Memory B cell (primary cell): Measurements from ENCODE around the gene CASKIN1.

Experiments
- ATAC-seq: fragments of 150-1000 bp; cut with Tn5 transposase; 2 replicates; pipeline ENCODE4 v1.10.0; 2021; ENCODE audit warnings: low read depth, mild to moderate bottlenecking, moderate library complexity
- DNase-seq, 2 donors: peaks; one replicate each; pipeline ENCODE4 v3.0.0; 2022; ENCODE audit warnings: low spot score in 2 of 2
- H3K27ac Mint-ChIP-seq: one replicate; pipeline ENCODE4 v1.8.0; 2022; ENCODE audit warnings: mild to moderate bottlenecking, moderate library complexity, mixed read lengths
- H3K27me3 Mint-ChIP-seq: one replicate; pipeline ENCODE4 v1.8.0; 2022; ENCODE audit warnings: mixed read lengths
- H3K36me3 Mint-ChIP-seq: one replicate; pipeline ENCODE4 v1.8.0; 2022; ENCODE audit warnings: mild to moderate bottlenecking, mixed read lengths
- H3K4me1 Mint-ChIP-seq: one replicate; pipeline ENCODE4 v1.8.0; 2022; ENCODE audit warnings: mixed read lengths
- H3K4me3 Mint-ChIP-seq: one replicate; pipeline ENCODE4 v1.8.0; 2022; ENCODE audit warnings: mild to moderate bottlenecking, moderate library complexity, mixed read lengths
- H3K9me3 Mint-ChIP-seq: one replicate; pipeline ENCODE4 v1.8.0; 2022; ENCODE audit warnings: mixed read lengths

The CASKIN1 gene

DNA sequence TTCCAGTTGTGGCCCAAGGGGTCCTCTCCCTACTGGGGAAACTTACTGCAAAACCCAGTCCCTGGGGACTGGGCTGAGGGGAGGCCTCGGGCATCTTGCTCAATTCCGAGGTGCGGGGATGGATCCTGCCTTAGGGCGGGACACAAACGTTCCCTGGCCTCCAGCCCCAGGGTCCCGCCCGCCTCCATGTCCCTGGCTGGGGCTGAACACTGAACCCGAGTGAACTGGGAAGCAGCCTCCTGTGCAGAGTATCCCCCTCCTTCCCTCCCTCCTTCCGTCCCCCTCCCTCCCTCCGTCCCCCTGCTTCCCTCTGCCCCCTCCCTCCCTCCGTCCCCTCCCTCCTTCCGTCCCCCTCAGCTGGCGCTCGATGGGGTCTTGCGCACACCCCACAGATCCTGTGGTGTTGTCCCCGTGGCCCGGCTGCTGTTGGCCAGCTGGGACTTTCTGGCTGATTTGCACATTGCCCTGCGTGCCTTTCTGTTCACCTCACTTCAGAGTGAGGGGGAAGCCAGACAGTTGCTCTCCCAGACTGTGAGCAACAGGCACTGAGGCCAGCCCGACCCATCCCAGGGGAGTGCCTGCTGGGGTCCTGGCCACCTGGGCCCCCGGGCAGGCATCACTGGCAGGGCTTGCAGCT lies 35.4 kb downstream of the CASKIN1 start:
- DNase-seq (no peak), ATAC-seq (peak; percentile 43)
- H3K36me3 Mint-ChIP-seq, result peaks cover 1% of the 10 kb centered on the region
- peaks cover 40% of the 10 kb centered on the region for H3K4me1 Mint-ChIP-seq
- no peaks in the 10 kb centered on the region for H3K27me3 Mint-ChIP-seq
- H3K4me3 Mint-ChIP-seq, result peak overlapping the region; percentile 65
- no peaks in the 10 kb centered on the region for H3K9me3 Mint-ChIP-seq
- peak overlapping the region; percentile 55 for H3K27ac Mint-ChIP-seq

DNA sequence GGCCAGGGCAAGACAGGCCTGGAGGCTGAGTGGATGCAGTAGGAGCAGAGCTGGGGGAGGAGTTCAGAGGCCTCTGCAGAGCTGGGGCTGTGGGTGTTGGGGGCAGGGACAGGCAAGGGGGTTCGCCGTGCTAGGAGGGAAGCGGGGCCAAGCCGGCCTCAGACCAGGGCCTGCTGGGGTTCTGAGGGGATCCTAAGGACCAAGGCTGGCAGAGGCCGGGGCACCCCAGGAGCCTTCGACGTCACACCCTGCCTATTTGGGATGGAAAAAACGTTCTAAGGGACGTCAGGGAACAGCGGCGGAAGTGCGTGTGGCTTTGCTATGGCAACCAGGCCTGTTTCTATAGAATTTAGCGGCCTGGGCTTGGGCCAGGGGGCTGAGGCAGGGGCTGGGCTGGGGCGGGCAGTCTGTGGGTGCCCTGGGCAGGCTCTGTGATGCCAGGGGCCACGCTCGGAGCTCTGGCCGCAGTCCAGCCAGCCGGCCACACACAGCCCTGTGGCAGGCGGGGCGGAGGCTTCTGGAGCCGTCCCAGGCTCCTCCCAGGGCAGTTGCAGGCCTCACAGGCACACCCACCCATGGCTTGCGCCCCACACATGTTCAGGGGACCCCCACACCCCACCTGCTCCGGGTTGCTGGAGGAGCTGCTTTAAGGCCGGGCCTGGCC lies 37.1 kb downstream of the CASKIN1 start:
- H3K27ac Mint-ChIP-seq, result no peak overlapping the region
- no peaks in the 10 kb centered on the region for H3K9me3 Mint-ChIP-seq
- H3K36me3 Mint-ChIP-seq, result no peaks in the 10 kb centered on the region
- no peak for DNase-seq
- peaks cover 41% of the 10 kb centered on the region for H3K4me1 Mint-ChIP-seq
- H3K4me3 Mint-ChIP-seq, result peak overlapping the region; percentile 17
- no peaks in the 10 kb centered on the region for H3K27me3 Mint-ChIP-seq
- no peak for ATAC-seq

DNA sequence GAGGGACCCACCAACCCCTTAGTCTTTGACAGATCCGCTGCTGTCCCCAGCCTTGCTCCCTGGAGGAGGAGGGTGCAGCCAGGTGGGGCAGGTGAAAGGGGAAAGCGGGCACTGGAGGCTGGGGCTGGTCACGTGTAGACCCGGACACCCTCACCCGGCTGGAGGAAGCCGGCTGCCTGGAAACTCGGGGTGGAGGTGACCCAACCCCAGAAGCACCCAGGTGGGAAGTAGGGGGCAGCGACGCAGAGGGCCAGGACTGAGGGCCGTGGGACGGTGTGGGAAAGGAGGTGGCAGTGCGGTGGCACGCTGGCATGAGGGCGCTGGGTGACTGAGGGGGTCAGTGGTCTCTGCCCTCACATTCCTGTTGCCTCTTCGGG lies 38.2 kb downstream of the CASKIN1 start:
- Mint-ChIP-seq H3K27me3 (no peaks in the 10 kb centered on the region), H3K27ac (peak overlapping the region; percentile 63), H3K4me1 (peaks cover 50% of the 10 kb centered on the region), H3K36me3 (no peaks in the 10 kb centered on the region), H3K9me3 (no peaks in the 10 kb centered on the region), H3K4me3 (peak overlapping the region; percentile 43)
- no peak for ATAC-seq
- no peak for DNase-seq

DNA sequence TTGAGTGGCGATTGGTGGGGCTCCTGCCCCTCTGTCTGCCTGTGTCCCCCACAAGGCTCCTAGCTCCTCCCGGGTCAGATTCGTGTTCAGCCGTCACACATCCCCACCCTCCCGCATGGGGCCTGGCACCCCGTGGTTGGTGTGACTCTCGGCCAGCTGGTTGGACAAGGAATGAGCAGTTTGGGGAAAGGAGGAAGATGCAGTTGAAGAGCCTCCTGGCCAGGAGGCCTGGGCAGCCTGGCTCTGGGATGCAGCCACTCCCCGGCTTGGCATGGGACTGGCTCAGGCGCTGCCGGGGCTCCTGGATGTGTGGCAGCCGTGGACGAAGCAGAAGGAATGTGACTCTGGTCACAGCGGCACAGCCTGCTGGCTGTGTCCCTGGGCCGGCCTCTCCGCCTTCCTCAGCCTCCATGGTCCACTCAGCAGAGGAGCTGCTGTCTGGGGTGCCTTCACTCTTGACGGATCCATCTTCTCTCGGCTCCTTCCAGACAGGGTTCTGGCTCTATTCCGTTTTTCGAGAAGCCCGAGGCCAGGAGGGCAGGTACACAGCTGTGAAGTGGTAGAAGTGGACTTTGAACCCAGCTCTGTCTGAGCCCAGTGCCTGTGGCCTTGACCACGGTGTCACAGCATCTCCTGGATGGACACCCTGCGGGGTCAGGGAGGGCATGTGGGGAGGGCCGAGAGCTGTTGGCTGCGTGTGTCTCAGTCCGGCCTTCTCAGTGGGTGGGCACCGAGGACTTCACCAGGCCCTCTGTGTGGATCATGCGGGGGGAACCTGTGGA lies 38.7 kb downstream of the CASKIN1 start:
- no peaks in the 10 kb centered on the region for H3K27me3 Mint-ChIP-seq
- no peak for ATAC-seq
- H3K4me3 Mint-ChIP-seq, result peak overlapping the region; percentile 64
- H3K4me1 Mint-ChIP-seq, result peaks cover 50% of the 10 kb centered on the region
- no peak for DNase-seq
- peak overlapping the region; percentile 63 for H3K27ac Mint-ChIP-seq
- H3K36me3 Mint-ChIP-seq, result no peaks in the 10 kb centered on the region
- H3K9me3 Mint-ChIP-seq, result no peaks in the 10 kb centered on the region

DNA sequence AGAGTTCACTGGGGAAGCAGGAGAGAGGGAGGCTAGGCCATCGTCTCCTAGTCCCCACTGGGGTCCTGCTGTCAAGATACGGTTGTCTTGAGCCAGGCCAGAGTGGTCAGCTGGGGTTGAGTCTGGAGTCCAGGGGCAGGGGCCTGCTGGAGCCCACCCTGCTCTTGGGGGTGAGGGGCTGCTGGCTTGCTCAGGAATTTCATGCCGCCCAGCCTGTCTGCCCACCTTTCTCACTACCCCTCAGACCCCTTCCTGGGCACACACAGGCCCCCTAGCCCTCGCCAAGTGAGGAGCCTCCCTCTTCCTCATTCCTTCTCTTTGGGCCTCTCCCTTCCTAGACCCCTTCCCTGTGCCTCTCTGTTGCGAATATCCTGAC lies 39.6 kb downstream of the CASKIN1 start:
- Mint-ChIP-seq H3K4me3 (peak overlapping the region; percentile 94), H3K27me3 (no peaks in the 10 kb centered on the region), H3K4me1 (peaks cover 48% of the 10 kb centered on the region), H3K9me3 (no peaks in the 10 kb centered on the region), H3K27ac (peak overlapping the region; percentile 56), H3K36me3 (no peaks in the 10 kb centered on the region)
- DNase-seq, result no peak
- no peak for ATAC-seq

DNA sequence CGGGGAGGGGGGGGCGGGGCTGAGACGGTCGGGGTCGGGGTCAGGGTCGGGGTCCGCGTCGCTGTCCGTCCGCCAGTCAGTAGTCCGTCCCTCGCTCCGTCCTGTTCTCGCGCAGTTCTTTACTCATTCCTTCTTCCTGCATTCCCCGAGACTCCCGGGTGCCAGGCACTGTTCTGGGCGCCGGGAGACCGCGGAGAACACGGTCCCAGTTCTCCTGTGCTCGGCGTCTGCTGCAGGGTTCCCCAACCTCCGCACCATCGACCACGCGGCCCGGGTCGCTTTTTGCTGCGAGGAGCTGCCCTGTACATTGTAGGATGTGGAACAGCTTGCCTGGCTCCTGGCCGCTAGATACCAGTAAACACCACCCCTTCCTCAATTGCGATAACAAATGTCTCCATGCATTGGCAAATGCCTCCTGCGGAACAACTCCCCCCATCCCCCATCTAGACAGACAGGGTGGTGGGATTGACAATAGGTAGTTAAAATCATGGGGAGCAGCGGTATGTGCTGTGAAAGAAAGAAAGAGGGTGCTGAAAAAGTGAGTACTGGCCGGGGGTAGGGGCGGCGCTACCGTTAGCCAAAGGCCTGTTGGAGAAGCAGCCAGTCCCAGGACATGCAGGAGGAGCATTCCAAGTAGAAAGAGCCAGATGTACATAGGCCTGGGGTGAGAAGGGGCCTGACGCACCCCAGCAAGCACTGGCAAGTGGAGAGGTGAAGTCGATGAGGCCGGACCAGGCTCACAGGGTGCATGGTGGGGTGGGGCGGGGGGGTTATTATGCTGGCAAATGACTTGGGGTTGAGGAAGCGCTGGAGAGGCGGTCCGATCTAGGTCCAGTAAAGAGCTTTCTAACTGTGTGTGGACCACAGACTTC lies 40.2 kb downstream of the CASKIN1 start:
- peaks cover 3% of the 10 kb centered on the region for H3K36me3 Mint-ChIP-seq
- H3K27ac Mint-ChIP-seq, result peak overlapping the region; percentile 85
- H3K9me3 Mint-ChIP-seq, result no peaks in the 10 kb centered on the region
- no peak for DNase-seq
- H3K27me3 Mint-ChIP-seq, result no peaks in the 10 kb centered on the region
- peaks cover 49% of the 10 kb centered on the region for H3K4me1 Mint-ChIP-seq
- H3K4me3 Mint-ChIP-seq, result peak overlapping the region; percentile 94
- ATAC-seq, result no peak

DNA sequence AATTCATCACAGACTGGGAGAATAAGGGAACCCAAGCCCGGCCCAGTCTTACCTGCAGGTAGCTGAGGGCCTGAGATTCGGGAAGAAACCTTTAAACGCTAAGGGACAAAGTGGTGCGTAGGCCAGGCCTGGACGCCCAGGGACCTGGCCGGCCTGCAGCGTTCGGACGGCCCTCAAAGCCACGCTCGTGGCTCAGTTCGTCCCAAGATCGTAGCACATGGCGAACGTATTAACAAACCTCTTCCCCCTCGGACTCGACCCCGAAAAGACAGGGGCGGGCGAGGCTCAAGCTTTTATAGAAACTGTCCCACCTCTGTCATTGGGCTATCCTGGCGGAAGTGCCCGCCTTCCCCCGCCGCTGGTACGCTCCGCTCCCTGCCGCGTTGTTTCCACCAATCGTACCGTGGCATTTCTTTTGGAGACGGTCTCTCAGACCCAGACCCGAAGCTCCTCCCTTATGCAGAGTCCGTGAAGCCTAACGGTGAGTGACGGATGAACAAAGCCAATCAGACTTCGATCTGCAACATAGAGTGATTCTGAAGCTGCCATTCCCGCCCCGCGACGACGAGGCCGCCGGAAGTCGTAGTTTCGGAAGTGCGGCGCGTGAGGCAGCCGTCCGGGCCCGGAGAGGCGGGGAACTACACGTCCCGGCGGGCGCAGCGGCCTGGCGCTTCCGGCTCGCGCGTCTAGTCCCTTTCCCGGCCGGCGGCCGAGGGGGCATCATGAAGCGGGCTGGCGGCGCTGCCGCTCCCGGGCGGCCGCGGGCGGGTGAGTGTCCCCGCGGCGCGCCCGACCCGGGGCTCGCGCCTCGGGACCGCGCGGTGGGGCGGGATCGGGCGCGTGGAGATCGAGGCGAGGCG lies 41.1 kb downstream of the CASKIN1 start, which contains the start of gene TRAF7:
TRAF7 (plus strand) TSS at position 692 of the 860 bp plus-strand sequence. CDS start 8,139 bp downstream, outside the sequence.
- Mint-ChIP-seq H3K36me3 (peaks cover 3% of the 10 kb centered on the region), H3K9me3 (no peaks in the 10 kb centered on the region), H3K4me1 (peaks cover 54% of the 10 kb centered on the region), H3K4me3 (peak within 1 kb of the TSS; percentile 94), H3K27me3 (no peaks in the 10 kb centered on the region), H3K27ac (peak within 1 kb of the TSS; percentile 85)
- ATAC-seq (peak; percentile 86), DNase-seq (peak; percentile 91 to 97)

DNA sequence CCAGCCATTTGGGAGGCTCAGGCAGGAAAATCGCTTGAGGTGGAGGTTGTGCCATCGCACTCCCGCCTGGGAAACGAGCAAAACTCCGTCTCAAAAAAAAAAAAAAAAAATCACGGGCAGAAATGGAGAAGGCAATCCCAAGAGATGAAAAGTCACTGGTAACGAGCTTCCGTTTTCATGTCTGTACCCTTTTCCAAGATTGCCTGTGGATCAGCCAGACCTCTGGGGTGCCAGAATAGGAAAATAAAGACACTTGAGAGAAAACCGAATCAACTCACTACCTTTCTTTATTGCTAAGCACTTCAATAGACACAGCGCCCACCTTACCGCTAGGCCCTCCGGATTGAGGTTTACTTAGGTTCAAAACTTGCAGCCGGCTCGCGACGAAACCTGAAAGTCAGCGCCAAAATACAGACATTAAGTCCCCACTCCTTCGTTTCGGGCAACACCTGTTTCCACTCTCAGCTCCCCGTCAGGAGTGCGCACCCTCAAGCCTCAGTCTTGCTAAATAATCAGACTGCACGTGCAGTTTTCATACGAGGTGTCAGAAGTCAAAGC lies 41.8 kb downstream of the CASKIN1 start:
- ATAC-seq, result no peak
- H3K4me1 Mint-ChIP-seq, result peaks cover 56% of the 10 kb centered on the region
- no peaks in the 10 kb centered on the region for H3K27me3 Mint-ChIP-seq
- H3K4me3 Mint-ChIP-seq, result peak overlapping the region; percentile 84
- peak overlapping the region; percentile 80 for H3K27ac Mint-ChIP-seq
- no peaks in the 10 kb centered on the region for H3K9me3 Mint-ChIP-seq
- peak in 1 of 2 donors; percentile 41 for DNase-seq
- H3K36me3 Mint-ChIP-seq, result peaks cover 3% of the 10 kb centered on the region

DNA sequence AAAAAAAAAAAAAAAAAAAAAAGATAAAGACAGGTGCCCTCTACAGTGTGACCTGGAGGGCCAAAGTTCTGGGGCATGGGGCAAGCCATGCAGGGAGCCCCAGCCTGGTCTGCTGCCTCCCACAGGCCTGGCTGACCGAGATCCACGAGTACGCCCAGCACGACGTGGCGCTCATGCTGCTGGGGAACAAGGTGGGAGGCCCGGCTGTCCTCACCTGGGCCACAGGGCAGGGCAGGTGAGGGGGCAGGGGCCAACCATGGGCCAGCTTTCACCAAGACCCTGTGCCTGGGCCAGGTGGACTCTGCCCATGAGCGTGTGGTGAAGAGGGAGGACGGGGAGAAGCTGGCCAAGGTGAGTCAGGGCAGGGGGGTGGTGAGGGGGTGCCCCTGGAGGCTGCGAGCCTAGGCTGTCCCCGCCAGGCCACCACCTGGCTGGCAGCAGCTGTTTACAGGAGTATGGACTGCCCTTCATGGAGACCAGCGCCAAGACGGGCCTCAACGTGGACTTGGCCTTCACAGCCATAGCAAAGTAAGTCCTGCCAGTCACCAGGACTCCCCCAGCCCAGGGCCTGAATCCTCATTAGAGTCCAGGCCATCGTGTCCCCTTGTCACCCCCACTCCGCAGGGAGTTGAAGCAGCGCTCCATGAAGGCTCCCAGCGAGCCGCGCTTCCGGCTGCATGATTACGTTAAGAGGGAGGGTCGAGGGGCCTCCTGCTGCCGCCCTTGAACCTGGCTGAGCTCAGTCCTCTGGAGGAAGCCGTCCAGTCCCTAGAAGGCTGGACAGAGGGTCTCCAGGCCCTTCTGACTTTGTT lies 43.5 kb downstream of the CASKIN1 start:
- no peak for DNase-seq

DNA sequence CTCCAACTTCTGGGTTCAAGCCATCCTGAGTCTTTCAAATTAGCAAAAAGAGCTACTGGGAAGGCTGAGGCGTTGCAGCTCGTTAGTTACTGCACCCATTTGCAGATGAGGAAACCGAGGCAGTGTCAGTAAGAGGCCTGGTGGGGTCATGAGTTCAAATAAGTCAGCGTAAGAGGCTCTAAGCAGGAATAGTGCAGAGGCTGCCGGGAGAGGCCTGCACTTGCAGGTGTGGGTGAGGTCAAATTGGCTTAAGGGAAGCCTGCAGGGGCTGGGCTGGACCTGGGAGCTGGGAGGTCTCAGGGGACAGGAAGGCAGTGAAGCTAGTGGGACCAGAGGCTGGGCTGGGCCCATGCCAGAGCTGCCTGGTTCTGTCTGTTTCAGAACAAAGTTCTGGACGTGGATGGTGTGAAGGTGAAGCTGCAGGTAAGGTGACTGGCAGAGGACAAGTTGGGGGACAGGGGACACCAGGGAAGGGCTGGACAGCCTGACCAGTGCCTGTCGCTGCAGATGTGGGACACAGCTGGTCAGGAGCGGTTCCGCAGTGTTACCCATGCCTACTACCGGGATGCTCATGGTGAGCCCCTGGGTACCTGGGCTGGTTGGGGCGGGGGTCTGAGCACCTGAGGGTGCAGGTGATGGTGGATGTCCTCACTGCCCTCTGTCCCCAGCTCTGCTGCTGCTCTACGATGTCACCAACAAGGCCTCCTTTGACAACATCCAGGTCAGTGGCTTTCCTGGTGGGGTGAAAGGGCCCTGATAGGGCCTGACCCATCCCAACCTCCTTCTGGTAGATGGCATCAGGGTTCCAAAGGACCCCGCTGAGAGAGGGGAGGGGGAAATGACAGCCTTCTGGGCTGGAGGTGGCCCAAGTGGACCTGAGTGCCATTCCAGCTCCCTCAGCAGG lies 45.0 kb downstream of the CASKIN1 start:
- Mint-ChIP-seq H3K4me1 (peaks cover 33% of the 10 kb centered on the region), H3K27me3 (no peaks in the 10 kb centered on the region)

More for the DNA sequence above, 43.5 kb downstream of the CASKIN1 start:
- Mint-ChIP-seq H3K9me3 (no peaks in the 10 kb centered on the region), H3K4me1 (peaks cover 45% of the 10 kb centered on the region), H3K4me3 (peak overlapping the region; percentile 84), H3K36me3 (peaks cover 3% of the 10 kb centered on the region), H3K27me3 (no peaks in the 10 kb centered on the region), H3K27ac (peak overlapping the region; percentile 17)
- no peak for ATAC-seq

DNA sequence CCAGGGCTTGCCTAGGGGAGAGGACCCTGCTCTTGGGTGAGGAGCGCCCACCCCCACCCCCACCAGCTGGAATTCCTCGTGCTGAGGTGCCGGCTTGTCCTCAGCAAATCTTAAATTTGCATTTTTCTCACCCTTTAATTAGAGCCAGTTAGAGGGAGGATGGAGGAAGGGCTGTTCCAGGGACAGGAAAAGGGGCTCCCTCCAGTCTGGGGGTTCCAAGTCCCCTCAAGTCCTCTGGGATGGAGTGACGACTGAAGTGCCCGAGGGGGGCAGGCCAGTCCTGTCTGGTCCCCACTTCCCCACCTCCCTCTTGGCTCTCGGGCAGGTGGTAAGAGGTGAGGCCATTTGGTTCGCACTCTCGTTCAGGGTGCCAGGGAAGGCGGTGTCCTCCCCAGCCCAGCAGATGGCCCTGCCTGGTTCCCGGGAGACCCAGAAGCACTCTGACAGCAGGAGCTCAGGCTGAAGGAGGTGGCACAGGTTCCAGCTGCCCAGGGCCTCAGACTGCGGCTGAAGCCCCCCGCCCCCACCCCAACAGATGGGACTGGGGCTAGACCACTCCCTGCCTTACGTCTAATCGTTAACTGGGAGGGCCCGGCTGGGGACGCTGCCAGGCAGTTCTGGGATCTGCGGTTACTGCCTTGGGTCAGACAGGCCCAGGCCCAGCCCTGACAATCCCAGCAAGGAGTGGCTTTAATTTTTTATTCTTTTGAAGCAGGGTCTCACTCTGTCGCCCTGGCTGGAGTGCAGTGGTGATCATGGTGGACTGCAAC lies 45.8 kb downstream of the CASKIN1 start:
- peaks cover 28% of the 10 kb centered on the region for H3K4me1 Mint-ChIP-seq
- H3K4me3 Mint-ChIP-seq, result peak overlapping the region; percentile 46
- ATAC-seq (no peak), DNase-seq (no peak)
- no peaks in the 10 kb centered on the region for H3K27me3 Mint-ChIP-seq
- peaks cover 3% of the 10 kb centered on the region for H3K36me3 Mint-ChIP-seq
- no peak overlapping the region for H3K27ac Mint-ChIP-seq
- no peaks in the 10 kb centered on the region for H3K9me3 Mint-ChIP-seq

More for the DNA sequence above, 45.0 kb downstream of the CASKIN1 start:
- Mint-ChIP-seq H3K36me3 (peaks cover 3% of the 10 kb centered on the region), H3K27ac (no peak overlapping the region), H3K9me3 (no peaks in the 10 kb centered on the region), H3K4me3 (peak overlapping the region; percentile 46)
- ATAC-seq, result no peak
- no peak for DNase-seq
